BJ (cell line): ENCODE measurements around the gene TRPM2. TPM values are rescaled to one million over a fixed set of nuclear protein-coding genes. Genes with fewer than 3 reads are reported as not detected.

Experiments used
- CTCF ChIA-PET: fragments of 350-600 bp; formaldehyde crosslinking; extraction: SDS; loops from one replicate; lab custom pipeline; 2021; ENCODE audit warnings: antibody characterized with exemption, inconsistent platforms; lab: Yijun Ruan, JAX
- POLR2A ChIA-PET: fragments of 300-600 bp; sonication (Branson Sonifier 250); formaldehyde crosslinking; extraction: SDS; loops from one replicate; lab custom pipeline; 2021; ENCODE audit warnings: antibody characterized with exemption; lab: Charles Lee
- DNase-seq: peaks from one replicate; pipeline ENCODE4 v3.0.0-alpha.2; 2011; ENCODE audit warnings: low read depth
- H3K27me3 ChIP-seq: 2 replicates; pipeline ENCODE4 v1.6.0; 2011; ENCODE audit warnings: low read length; ENCODE audit not compliant: control insufficient read depth, insufficient read depth
- H3K36me3 ChIP-seq: 2 replicates; pipeline ENCODE4 v1.5.1; 2011; ENCODE audit warnings: low read length; ENCODE audit not compliant: control insufficient read depth, insufficient read depth
- H3K4me3 ChIP-seq: 2 replicates; pipeline ENCODE4 v1.5.1; 2011; ENCODE audit warnings: low read depth, mild to moderate bottlenecking, control low read depth, low read length
- CTCF ChIP-seq: IDR thresholded peaks from 2 replicates; pipeline ENCODE4 v1.5.1; 2011; ENCODE audit warnings: low read depth, mild to moderate bottlenecking, control low read depth, inconsistent platforms, low read length, moderate library complexity; ENCODE audit not compliant: insufficient read depth
- polyA plus RNA-seq: library from polyadenylated mRNA; depleted of rRNA; stranded (reverse); fragments of >200 nt; gene quantifications from 2 replicates; pipeline ENCODE4 v1.2.3, GENCODE V29; 2011

Gene TRPM2
- polyA plus RNA-seq, 1 experiment: not detected

- no peak for DNase-seq
- CTCF ChIA-PET: interaction anchor here (0.7 kb wide), 1 partner anchor 43 kb away, joined by 3 read pairs; no protein-coding TSS in a partner anchor
- TF ChIP-seq CTCF: no peak
Observed at GRCh38 chr21:44418108-44418875, 64.9 kb downstream of the TRPM2 start.

GRCh38 chr21:44418876-44419230 is 65.4 kb downstream of the TRPM2 start:
- Histone ChIP-seq H3K27me3 (no peaks in the 10 kb centered on the region), H3K4me3 (no peak overlapping the region), H3K36me3 (no peaks in the 10 kb centered on the region)
- POLR2A ChIA-PET: no interaction called here
- CTCF ChIA-PET: no interaction called here
- TF ChIP-seq CTCF: no peak
- DNase-seq: no peak

More at GRCh38 chr21:44418108-44418875, 64.9 kb downstream of the TRPM2 start:
- Histone ChIP-seq H3K4me3 (no peak overlapping the region), H3K27me3 (no peaks in the 10 kb centered on the region), H3K36me3 (no peaks in the 10 kb centered on the region)
- POLR2A ChIA-PET: no interaction called here

- Histone ChIP-seq H3K4me3 (no peak overlapping the region), H3K27me3 (no peaks in the 10 kb centered on the region), H3K36me3 (no peaks in the 10 kb centered on the region)
- no peak for DNase-seq
- TF ChIP-seq CTCF: no peak
- CTCF ChIA-PET: no interaction called here
- POLR2A ChIA-PET: no interaction called here
Observed at GRCh38 chr21:44419679-44420078, 66.3 kb downstream of the TRPM2 start.

GRCh38 chr21:44420416-44421205 is 67.2 kb downstream of the TRPM2 start:
- TF ChIP-seq CTCF: no peak
- ChIA-PET POLR2A (no interaction called here), CTCF (no interaction called here)
- H3K36me3 ChIP-seq: no peaks in the 10 kb centered on the region
- H3K27me3 ChIP-seq: no peaks in the 10 kb centered on the region
- H3K4me3 ChIP-seq: no peak overlapping the region
- no peak for DNase-seq
